Mucosa of rectum (tissue), 2 donors: ENCODE results near the gene ZNF385C.

Source experiments
- H3K27ac ChIP-seq, 2 donors: one replicate each; pipeline ENCODE4 v1.7.0; 2013; ENCODE audit warnings: inconsistent platforms in 2 of 2, low read depth in 2 of 2, low read length in 2 of 2
- H3K27me3 ChIP-seq, 2 donors: one replicate each; pipeline ENCODE4 v1.7.0; 2013; ENCODE audit warnings: low read length in 2 of 2; ENCODE audit not compliant: control insufficient read depth in 2 of 2, insufficient read depth in 2 of 2
- H3K36me3 ChIP-seq, 2 donors: one replicate each; pipeline ENCODE4 v1.7.0; 2013; ENCODE audit warnings: low read length in 2 of 2; ENCODE audit not compliant: control insufficient read depth in 2 of 2, insufficient read depth in 2 of 2
- H3K4me1 ChIP-seq, 2 donors: one replicate each; pipeline ENCODE4 v1.7.0; 2013; ENCODE audit warnings: low read length in 2 of 2, mild to moderate bottlenecking in 1 of 2; ENCODE audit not compliant: control insufficient read depth in 2 of 2, insufficient read depth in 2 of 2
- H3K4me3 ChIP-seq, 2 donors: one replicate each; pipeline ENCODE4 v1.7.0; 2013; ENCODE audit warnings: low read length in 2 of 2
- H3K9ac ChIP-seq, 2 donors: one replicate each; pipeline ENCODE4 v1.7.0; 2013; ENCODE audit warnings: low read length in 2 of 2, low read depth in 1 of 2, mild to moderate bottlenecking in 1 of 2
- H3K9me3 ChIP-seq, 2 donors: one replicate each; pipeline ENCODE4 v1.7.0; 2013; ENCODE audit warnings: low read length in 2 of 2; ENCODE audit not compliant: control insufficient read depth in 2 of 2
- donor health status: healthy.
- donor health status: Normal muscosa, but diverticular disease.

Gene ZNF385C

DNA sequence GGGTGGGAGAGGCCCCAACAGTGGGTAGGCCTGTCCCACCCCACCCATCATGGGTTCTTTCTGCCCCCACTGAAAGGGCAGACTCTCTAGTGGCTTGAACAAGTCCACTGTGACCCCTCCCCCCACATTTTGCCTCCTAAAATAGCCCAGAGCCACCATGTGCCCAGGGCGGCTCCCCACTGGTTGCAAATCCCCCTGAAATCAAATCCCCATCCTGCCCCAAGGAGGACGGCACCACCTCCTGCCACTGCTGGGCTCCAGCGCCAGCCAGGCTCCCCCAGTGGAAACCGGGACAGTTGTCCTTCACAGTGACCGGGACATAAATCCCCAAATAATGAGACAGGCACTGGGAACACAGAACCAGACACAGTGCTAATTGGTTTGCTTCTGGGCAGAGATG is 20.5 kb downstream of the ZNF385C start:
- H3K27ac ChIP-seq: no peak overlapping the region
- no peak overlapping the region for H3K4me3 ChIP-seq
- H3K9me3 ChIP-seq: no peaks in the 10 kb centered on the region
- no peaks in the 10 kb centered on the region for H3K4me1 ChIP-seq
- H3K27me3 ChIP-seq: peaks cover 0 to 10% of the 10 kb centered on the region in 2 donors
- H3K9ac ChIP-seq: no peak overlapping the region
- no peaks in the 10 kb centered on the region for H3K36me3 ChIP-seq

DNA sequence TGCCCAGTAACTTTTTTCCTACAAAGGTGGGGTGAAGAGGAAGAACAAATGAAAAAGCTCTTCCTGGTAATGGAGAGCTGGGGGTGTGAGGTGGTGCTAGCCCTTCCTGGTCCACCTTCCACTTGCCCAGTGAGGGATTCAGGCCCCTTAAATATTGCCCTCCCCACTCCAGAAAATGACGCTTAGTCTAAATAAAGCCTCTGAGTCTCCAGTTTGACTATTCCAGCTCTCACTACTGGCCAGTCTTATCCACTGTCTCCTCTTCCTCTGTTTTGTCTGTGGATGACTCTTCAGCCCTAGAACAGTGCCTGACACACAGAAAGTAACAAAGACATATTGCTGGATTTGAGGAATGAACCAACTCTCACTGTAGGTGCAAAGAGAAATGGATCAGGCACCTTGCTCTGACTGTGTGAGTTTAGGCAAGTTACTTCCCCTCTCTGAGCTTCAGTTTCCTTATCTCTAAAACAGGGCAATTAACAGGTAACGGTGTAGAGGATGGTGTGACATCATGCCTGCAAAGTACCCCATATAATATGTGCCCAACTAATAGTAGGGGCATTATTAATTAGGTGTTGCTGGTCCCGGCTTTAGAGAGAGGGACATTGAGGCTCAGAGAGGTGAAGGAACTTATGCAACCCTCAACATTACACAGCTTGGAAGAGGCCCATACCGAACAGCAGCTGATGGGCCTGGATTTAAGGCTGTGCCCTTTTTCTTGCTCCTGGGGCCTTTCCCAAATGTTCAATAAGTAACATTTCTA is 21.3 kb downstream of the ZNF385C start:
- Histone ChIP-seq H3K27me3 (peaks cover 3 to 14% of the 10 kb centered on the region in 2 donors), H3K27ac (no peak overlapping the region), H3K4me3 (no peak overlapping the region), H3K9me3 (no peaks in the 10 kb centered on the region), H3K9ac (no peak overlapping the region), H3K36me3 (no peaks in the 10 kb centered on the region), H3K4me1 (peaks cover 0 to 3% of the 10 kb centered on the region in 2 donors)

DNA sequence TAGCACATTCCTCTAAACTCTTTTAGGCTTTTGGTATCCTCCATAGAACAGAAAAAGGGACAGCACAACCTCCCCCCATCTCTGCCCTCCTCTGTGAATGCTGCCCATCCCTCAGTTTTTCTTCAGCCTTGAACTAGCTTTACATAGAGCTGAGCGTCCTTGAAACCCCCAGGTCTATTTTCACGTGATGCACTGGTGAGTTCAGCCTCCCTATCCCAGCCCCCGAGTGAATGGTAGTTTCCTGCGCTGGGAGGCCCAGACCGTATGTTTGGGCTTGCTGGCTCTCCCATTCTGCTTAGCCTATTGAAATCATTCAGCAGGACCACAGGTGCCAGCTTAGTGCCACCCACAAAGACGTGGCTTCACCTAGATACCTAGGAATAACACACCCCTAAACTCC is 22.5 kb downstream of the ZNF385C start:
- Histone ChIP-seq H3K36me3 (no peaks in the 10 kb centered on the region), H3K9me3 (no peaks in the 10 kb centered on the region), H3K27ac (no peak overlapping the region), H3K4me3 (no peak overlapping the region), H3K27me3 (peaks cover 15 to 22% of the 10 kb centered on the region in 2 donors), H3K9ac (no peak overlapping the region), H3K4me1 (peaks cover 0 to 3% of the 10 kb centered on the region in 2 donors)

GRCh38 chr17:42072323-42073187 is 25.7 kb downstream of the ZNF385C start:
- H3K9me3 ChIP-seq: no peaks in the 10 kb centered on the region
- H3K36me3 ChIP-seq: no peaks in the 10 kb centered on the region
- H3K27ac ChIP-seq: no peak overlapping the region
- H3K9ac ChIP-seq: no peak overlapping the region
- H3K4me3 ChIP-seq: peak overlapping the region; percentile 10 to 26
- peaks cover 21 to 23% of the 10 kb centered on the region in 2 donors for H3K27me3 ChIP-seq
- H3K4me1 ChIP-seq: peaks cover 5 to 11% of the 10 kb centered on the region in 2 donors

DNA sequence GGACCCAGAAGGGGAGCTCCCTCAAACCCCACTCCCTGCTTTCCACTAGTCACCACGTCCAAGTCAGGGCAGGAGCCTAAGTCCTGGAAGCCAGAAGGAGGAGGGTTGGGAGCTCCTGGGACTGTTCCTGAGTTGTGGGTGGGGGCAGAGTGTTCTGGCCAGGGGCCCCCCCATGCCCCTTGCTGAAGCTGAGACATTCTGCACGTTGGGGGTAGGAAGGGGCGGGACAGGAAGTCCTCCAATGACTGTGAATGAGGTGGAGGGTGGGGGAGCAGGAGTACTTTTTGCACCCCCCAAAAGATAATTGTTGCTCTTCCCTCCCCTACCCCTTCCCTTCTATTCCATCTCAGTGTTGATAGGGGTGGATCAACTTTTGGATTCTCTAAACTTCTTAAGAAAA is 26.5 kb downstream of the ZNF385C start:
- Histone ChIP-seq H3K36me3 (no peaks in the 10 kb centered on the region), H3K4me1 (peaks cover 9 to 13% of the 10 kb centered on the region in 2 donors), H3K27ac (no peak overlapping the region), H3K9ac (no peak overlapping the region), H3K4me3 (no peak overlapping the region), H3K27me3 (peaks cover 21 to 23% of the 10 kb centered on the region in 2 donors), H3K9me3 (no peaks in the 10 kb centered on the region)

DNA sequence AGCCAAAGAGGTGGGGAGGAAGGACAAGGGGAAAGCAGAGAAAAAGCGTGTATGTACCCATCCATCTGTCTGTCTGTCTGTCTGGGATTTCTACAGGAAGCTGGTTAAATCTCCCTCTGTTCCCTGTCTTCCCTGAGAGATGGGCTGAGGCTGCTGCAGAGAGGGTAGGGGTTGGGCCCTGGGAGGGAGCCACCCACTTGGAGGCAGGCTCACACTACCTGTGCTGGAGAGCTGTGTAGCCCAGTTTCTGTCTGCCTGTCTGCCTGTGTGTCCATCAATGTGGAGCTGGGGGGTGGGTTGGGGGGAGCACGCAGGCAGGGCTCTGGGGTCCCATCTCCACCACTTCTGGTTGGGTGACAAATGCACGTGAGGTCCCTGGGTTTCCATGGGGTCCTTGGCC is 29.3 kb downstream of the ZNF385C start:
- Histone ChIP-seq H3K4me3 (no peak overlapping the region), H3K4me1 (peaks cover 9 to 13% of the 10 kb centered on the region in 2 donors), H3K9me3 (no peaks in the 10 kb centered on the region), H3K27ac (no peak overlapping the region), H3K9ac (no peak overlapping the region), H3K36me3 (no peaks in the 10 kb centered on the region), H3K27me3 (peaks cover 21 to 23% of the 10 kb centered on the region in 2 donors)

DNA sequence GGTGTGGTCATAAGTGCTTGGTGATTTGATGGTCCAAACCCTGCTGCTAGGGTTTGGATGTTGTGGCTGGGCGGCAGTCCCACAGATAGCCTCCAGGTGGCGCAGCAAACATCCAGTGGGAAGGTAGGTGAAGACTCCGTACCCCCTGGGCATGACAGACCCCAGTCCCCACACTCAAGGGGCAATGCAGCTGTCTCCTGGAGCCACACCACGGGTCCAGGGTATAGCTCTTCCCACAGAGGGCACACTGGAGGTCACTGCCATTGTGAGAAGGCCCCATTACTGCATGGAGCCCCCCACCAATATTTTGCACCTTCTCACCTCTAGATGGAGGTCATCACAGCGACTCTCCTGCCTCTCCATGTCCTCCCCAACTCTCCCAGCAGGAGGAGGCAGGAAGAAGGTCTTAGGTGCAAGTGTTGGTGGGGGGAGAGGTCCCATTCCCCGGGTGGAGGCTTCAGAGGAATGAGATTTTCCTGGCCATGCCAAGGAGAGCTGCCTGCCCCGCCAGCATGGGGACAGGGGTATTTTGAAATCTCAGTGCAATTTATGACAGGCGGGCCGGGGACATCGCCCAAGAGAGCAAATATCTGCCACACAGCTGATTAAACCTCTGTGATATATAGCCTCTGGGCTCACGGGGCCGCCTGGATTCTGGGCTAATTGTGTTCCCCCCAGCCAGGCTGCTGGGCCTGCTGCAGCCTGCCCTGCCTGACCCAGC is 30.7 kb downstream of the ZNF385C start:
- Histone ChIP-seq H3K27ac (no peak overlapping the region), H3K4me3 (no peak overlapping the region), H3K9me3 (no peaks in the 10 kb centered on the region), H3K27me3 (peaks cover 12 to 21% of the 10 kb centered on the region in 2 donors), H3K9ac (no peak overlapping the region), H3K36me3 (no peaks in the 10 kb centered on the region), H3K4me1 (peaks cover 9 to 13% of the 10 kb centered on the region in 2 donors)

GRCh38 chr17:42065201-42065600 is 33.1 kb downstream of the ZNF385C start:
- Histone ChIP-seq H3K9me3 (no peaks in the 10 kb centered on the region), H3K4me3 (no peak overlapping the region), H3K27me3 (peaks cover 0 to under 1% of the 10 kb centered on the region in 2 donors), H3K9ac (no peak overlapping the region), H3K4me1 (peaks cover 9 to 10% of the 10 kb centered on the region in 2 donors), H3K27ac (no peak overlapping the region), H3K36me3 (no peaks in the 10 kb centered on the region)

GRCh38 chr17:42062681-42063080 is 35.6 kb downstream of the ZNF385C start:
- Histone ChIP-seq H3K36me3 (no peaks in the 10 kb centered on the region), H3K4me3 (no peak overlapping the region), H3K9me3 (no peaks in the 10 kb centered on the region), H3K27ac (no peak overlapping the region), H3K4me1 (peaks cover 4 to 7% of the 10 kb centered on the region in 2 donors), H3K27me3 (no peaks in the 10 kb centered on the region), H3K9ac (no peak overlapping the region)
